ENCODE data around the gene GABARAPL2.
A peak's percentile ranks its signal among the peaks of the same experiment; 100 is the strongest.
"Not testable (repeated sequence)": the region's sequence is repeated elsewhere in the genome, so short reads cannot be mapped to it uniquely, and the experiment has no call there.

The GABARAPL2 gene, protein sequence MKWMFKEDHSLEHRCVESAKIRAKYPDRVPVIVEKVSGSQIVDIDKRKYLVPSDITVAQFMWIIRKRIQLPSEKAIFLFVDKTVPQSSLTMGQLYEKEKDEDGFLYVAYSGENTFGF

GRCh38 chr16:75566040-75566757 is at the start of gene GABARAPL2:
GABARAPL2 (plus strand) TSS chr16:75566379; CDS start chr16:75566487, 108 bp downstream.
- peak; percentile 95 for DNase-seq

- DNase-seq, result no peak
Measured at GRCh38 chr16:75519175-75519574, 47.0 kb upstream of the GABARAPL2 start.

DNA sequence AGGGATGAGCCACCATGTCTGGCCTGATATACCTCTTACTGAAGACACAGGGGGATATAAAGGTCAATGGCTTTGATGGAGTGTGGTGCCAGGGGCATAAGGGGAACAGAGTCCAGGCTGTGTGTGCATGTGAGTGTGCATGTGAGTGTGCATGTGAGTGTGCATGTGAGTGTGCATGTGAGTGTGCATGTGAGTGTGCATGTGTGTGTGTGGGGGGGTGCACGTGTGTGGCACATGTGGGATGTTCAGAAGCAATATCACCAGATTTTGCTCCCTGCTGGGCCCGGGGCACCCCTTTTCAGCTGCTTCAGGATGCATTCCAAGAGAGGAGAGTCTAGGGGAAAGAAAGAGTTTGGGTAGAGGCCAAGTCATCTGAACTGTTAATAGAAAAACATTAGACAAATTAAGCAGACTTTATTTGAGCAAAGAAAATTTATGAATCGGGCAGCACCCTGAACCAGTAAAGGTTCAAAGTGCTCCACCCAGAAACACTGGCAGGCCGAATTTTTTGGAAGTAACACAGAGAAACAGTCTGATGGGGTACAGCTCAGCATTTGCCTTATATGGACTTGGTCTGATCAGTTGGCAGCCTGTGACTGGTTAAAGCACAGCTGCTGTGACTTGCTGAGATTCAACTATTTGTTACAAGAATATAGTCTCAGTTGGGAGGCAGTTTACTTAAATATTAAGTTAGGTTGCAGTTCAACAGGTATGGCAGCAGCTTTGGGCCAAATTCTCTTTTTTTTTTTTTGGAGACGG is 40.0 kb upstream of the GABARAPL2 start:
- no peak for DNase-seq

DNA sequence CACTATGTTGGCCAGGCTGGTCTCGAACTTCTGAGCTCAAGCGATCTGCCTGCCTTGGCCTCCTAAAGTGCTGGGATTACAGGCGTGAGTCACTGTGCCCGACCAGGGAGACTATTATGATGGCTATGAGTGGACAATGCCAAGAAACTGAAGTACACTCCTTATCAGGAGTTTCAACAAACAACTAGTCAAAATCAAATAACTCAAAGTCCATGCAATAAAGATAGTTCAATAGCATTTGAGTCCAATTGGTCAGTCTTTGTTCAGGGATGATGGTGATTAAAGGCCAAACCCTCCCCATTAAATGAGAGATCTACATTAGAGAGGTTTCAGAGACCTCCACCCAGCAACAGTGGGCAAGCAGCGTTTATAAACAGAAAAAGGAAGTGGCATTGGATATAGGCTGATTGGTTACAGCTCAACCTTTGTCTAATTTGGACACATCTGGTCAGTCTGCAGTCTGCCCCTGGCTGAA is 38.3 kb upstream of the GABARAPL2 start:
- DNase-seq, result no peak

DNA sequence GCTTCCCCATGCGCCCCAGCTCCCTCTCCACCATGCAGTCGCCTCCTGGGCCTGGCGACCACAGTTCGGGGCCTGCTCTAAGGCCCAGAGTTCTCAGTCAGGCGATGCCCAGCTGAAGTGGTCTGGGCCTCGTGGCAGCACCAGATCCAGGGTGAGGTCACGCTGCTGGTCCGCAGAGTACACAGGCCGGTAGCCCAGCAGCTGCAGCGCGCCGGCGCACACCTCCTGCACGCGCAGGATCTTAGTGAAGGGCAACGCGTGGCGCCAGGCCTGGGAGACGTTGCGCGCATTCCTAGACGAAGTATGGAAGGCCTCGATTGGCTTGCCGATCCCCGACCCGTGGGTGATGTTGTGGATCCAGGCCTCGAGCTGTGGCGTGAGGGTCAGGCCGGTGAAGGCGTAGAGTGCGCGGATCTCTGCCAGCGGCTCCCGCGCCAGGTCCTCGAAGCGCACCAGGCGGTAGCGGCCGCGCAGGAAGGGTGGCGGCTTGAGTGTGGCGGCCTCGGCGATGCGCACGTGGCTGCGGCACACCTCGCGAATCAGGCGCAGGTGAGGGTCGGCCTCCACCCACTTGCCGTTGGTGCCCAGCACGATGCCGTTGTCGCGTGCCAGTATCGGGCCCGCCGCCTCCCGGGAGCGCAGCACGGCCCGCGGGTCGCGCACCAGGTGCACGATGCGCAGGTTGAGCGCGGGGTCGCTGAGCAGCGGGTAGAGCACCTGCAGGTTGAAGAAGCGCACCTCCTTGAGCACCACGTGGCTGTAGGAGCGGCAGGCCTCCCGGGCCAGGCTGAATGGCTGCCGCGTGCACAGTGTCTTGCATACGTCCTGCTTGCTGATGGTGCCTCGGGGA is 36.9 kb upstream of the GABARAPL2 start:
- no peak for DNase-seq

DNA sequence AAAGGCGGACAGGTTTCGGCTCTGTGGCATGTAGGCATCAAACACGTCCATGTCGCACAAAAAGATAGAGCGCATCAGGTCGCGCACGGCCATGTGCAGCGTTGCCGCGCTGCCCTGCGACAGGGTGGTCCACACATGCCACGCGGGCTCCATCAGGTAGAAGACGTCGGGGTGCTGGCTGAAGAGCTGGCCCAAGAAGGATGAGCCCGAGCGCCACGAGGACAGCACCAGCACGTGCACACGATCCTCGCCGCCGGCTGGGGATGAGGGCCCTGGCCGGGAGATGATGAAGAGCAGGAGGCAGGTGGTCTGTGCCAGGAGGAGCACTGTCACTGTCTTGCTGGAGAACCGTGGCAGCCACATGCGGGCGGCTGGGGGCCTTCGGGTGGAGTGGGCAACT is 36.2 kb upstream of the GABARAPL2 start:
- no peak for DNase-seq

GRCh38 chr16:75532142-75532765 is 33.9 kb upstream of the GABARAPL2 start:
- no peak for DNase-seq

DNA sequence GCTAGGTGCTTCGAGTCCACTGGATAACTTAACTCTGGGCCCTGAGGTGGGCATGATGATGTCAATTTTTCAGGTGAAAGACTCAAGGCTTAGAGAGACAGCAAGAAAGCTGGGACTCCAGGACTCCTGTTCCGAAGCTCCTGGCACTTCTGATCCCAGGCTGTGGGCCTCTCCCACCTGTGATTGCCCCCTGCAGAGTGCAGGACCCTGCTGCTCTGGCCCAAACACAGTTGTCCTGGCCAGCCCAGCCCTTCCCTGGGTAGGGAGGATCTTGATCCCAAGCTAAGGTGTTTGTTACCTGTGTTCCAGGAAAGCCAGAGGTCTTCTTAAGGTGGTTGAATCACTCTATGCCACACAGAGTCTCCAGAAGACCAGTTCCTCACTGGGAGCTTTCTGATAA is 33.4 kb upstream of the GABARAPL2 start:
- no peak for DNase-seq

DNA sequence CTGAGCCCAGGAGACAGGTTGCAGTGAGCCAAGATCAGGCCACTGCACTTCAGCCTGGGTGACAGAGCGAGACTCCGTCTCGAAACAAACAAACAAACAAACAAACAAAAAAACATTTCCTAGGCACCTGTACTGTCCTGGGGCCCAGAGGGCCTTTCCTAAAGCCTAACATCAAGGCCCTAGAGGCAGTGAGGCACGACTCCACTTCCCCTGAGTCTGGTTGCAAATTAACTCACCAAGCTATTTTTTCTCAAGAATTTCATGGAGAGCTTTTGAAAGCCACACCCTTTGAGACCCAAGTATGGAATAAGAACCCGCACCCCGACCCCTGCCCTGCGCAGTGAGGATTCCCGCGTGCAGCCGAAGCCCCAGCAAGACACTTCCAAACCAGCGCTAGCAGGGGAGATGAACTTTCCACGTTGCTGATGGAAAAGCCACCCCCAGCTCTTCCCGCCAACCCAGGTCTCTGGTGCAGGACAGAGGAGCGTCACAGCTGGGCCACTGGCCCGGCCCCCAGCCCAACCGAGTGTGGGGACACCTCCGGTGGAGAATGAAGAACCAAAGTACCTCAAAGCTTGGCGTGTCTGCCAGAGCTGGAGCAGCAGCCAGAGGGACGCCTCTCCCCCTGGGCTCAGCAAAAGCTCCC is 31.5 kb upstream of the GABARAPL2 start:
- DNase-seq, result no peak

- no peak for DNase-seq
Measured at GRCh38 chr16:75535211-75535843, 30.9 kb upstream of the GABARAPL2 start.

DNA sequence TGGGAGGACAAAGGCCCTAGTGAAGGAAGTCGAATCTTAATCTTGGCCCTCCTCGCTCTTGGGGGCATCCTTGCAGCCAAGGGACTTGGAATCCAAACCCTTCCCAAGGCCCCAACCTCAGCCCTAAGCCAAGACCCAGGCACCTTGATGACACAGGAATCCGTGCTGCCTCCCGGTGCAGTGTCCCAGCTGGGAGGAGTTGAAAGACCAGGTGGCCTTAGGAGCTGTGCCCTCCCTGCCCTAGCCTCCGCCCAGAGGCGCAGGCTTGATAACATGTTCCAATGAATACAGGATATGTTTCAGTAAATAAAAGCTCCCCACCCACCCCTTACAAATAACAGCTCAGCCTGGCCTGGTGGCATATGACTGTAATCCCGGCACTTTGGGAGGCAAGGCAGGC is 30.3 kb upstream of the GABARAPL2 start, which contains the start of gene CHST5:
Gene CHST5 (minus strand): TSS at position 208 of the 400 bp plus-strand sequence. CDS start 5,724 bp downstream, outside the sequence.
- DNase-seq, result no peak

- DNase-seq, result no peak
Measured at GRCh38 chr16:75537776-75538175, 28.4 kb upstream of the GABARAPL2 start.

DNA sequence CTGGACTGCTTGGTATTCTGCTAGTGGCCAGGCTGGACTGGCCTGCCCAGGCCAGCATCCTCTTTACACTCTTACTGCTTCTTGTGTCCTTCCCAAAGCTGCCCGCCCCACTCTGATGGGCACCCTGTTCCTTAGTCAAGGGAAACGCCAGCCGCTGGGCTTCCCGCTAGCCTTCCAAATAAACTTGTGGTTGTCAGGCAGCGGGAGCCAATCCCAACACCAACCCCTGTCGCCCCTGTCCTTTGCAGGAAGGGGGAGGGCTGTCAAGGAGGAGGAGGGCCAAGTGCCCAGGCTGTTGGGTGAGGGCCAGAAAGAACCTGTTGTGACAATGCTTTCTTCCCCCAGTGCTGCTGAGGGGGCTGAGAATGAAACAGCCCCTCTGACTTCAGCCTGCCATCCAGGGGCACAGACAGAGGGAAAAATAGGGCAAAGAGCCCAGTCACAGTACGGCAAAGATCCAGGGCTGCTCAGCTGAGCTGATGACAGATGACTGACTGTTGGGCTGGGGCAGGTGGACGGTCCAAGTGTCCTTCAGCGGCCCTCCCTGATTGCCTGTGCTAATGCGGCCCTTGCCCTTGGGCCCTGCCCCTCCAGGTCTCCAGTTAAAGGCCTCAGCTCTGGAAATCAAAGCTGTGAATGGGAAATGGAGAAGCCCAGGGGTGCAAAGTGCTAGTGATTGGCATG is 27.2 kb upstream of the GABARAPL2 start:
- not testable (repeated sequence) for DNase-seq

- no peak for DNase-seq
Measured at GRCh38 chr16:75541236-75541635, 24.9 kb upstream of the GABARAPL2 start.

- DNase-seq, result not testable (repeated sequence)
Measured at GRCh38 chr16:75542462-75542861, 23.7 kb upstream of the GABARAPL2 start.

- not testable (repeated sequence) for DNase-seq
Measured at GRCh38 chr16:75545879-75546278, 20.3 kb upstream of the GABARAPL2 start.

DNA sequence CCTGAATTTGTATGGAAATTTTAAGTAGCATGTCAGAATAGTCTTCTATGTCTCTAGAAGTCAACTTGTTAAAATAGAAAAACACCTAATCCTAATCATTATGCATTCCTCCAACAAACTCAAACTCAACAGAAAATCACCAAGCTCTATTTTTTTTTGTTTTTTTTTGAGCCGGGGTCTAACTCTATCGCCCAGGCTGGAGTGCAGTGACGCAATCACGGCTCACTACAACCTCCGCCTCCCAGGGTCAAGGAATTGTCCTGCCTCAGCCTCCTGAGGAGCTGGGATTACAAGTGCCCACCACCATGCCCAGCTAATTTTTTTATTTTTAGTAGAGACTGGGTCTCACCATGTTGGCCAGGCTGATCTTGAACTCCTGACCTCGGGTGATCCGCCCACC is 19.9 kb upstream of the GABARAPL2 start:
- no peak for DNase-seq

DNA sequence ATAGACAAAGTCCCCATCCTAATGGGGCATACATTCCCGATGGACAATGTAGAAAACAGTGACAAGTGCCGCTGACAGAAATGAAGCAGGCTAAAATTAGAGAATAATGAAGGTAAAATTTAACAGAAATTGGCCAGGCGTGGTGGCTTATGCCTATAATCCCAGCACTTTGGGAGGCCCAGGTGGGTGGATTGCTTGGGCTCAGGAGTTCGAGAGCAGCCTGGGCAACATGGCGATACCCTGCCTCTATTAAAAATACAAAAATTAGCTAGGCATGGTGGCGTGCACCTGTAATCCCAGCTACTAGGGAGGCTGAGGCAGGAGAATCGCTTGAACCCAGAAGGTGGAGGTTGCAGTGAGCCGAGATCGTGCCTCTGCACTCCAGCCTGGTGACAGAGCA is 17.7 kb upstream of the GABARAPL2 start:
- DNase-seq, result not testable (repeated sequence)

DNA sequence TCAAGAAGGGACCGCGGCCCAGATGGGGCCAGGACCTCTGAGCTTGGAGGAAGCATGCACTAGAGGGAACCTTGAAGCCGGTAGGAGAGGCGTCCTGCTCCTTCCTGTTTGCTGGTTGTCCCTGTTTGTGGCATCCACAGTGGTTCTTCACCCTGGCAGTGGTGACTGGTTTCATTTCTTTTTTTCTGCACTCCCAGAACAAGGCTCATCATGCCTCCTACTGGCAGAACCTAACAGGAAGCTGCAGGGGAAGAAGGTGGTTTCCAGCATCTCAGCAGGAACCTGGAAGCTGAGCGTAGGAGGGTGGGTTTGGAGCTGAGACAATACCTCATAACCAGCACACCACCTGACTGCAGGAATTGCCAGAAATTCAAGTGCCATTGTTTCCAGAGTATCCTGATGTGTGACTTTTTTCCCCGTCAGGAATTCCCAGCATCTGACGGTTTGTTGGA is 15.9 kb upstream of the GABARAPL2 start:
- peak; percentile 30 for DNase-seq

- no peak for DNase-seq
Measured at GRCh38 chr16:75552951-75553350, 13.2 kb upstream of the GABARAPL2 start.

Measured in stimulated activated CD8-positive, alpha-beta memory T cell treated with anti-CD3 and anti-CD28 coated beads, Interleukin-4, amount 100 ng/mL, for 48 hours (primary cell).